Activated T-helper 9 cell treated with anti-CD3 and anti-CD28 coated beads, Interleukin-2, amount 50 U/mL, for 16 hours (primary cell): ENCODE measurements around the gene DRD4.
"Not testable (repeated sequence)": the region's sequence is repeated elsewhere in the genome, so short reads cannot be mapped to it uniquely, and the experiment has no call there.

Experiments used
- DNase-seq: peaks from one replicate; pipeline ENCODE4 v3.0.0-alpha.2; 2020; ENCODE audit warnings: low read depth

Gene DRD4

DNA sequence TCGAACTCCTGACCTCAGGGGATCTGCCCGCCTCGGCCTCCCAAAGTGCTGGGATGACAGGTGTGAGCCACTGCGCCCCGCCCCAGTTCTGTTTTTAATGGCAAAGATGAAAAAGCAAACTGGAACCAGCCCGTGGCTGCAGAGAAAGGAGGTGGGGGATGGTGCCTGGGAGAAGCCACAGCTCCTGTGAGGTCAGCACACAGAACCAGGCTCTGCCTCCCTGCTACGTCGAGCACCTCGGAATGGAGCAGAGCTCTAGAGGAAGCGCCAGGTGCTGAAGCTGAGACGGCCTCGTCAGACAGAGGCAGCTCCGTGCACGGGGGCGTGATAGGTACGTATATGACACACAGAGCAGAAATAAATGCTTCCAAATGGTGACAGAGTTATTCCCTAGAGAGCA is 8.5 kb downstream of the DRD4 start:
- DNase-seq = no peak

- no peak for DNase-seq
These were observed 9.1 kb downstream of the DRD4 start for GRCh38 chr11:646214-646613.

GRCh38 chr11:647672-648158 is 10.6 kb downstream of the DRD4 start:
- not testable (repeated sequence) for DNase-seq

- DNase-seq = no peak
These were observed 13.4 kb downstream of the DRD4 start for GRCh38 chr11:650482-650881.

DNA sequence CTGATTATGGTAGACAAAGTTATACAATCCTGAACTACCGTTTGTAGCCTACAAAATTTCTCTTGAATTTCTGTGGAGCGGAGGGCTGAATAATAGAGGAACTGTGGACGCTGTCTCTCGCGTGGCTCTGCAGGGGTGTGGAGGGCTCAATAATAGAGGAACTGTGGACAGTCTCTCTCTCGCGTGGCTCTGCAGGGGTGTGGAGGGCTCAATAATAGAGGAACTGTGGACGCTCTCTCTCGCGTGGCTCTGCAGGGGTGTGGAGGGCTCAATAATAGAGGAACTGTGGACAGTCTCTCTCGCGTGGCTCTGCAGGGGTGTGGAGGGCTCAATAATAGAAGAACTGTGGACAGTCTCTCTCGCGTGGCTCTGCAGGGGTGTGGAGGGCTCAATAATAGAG is 16.1 kb downstream of the DRD4 start:
- not testable (repeated sequence) for DNase-seq

DNA sequence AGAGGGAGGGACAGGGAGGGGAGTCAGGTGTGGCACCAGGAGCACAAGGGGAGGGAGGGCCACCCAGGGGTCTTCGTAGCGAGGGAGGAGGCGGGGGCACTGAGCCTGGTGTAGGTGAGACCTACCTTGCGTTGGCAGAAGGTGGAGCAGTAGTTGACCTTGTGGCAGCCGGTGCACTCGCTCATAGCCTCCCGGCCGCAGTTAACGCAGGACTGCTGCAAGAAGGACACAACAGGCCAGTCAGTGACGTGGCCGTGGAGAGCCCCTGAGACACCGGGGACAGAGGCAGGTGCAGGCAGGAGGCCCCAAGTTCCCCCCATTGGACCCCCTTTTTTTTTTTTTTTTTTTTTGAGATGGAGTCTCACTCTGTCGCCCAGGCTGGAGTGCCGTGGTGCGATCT is 16.8 kb downstream of the DRD4 start:
- DNase-seq = no peak

GRCh38 chr11:654444-654843 is 17.4 kb downstream of the DRD4 start:
- DNase-seq = not testable (repeated sequence)

GRCh38 chr11:655036-655726 is 18.1 kb downstream of the DRD4 start:
- no peak for DNase-seq

DNA sequence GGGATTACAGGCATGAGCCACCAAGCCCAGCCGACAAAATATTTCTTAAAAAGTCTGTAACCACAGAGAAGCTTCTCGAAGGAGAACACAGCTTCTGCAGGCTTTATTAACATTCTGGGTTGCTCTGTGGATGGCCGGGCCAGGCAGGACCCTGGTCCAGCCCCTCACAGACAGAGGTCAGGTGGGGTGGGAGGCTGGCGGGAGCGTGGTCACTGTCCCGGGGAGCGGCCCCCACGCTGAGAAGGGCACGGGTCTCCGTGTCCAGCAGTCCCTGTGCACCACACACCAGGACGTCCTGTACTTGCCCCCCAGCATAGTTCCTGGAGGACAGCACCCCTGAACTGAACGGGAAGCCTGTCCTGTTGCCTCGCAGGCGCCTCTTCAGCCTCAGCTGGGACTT is 19.4 kb downstream of the DRD4 start:
- no peak for DNase-seq

GRCh38 chr11:656866-657265 is 19.8 kb downstream of the DRD4 start:
- no peak for DNase-seq

- DNase-seq = no peak
These were observed 20.6 kb downstream of the DRD4 start for GRCh38 chr11:657691-658126.

GRCh38 chr11:659532-660085 is 22.5 kb downstream of the DRD4 start:
- no peak for DNase-seq

DNA sequence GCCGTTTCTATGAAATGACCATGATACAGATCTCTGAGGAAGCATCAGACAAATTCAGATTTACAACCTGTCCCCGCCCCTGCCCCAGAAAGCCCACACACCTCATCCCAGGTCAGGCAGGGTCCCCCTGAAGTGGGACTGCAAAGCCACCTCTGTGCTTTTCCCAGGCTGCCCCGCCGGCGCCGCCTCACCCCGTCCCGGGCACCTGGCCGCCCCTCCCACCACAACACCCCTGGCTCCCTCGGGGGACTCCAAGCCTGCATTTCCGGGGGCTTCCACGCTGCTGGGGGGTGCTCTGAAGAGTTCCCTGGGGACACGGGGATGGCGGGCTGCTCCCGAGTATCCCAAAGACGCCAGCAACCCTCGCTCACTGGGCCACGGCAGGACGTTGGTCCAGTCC is 23.2 kb downstream of the DRD4 start:
- DNase-seq = no peak

DNA sequence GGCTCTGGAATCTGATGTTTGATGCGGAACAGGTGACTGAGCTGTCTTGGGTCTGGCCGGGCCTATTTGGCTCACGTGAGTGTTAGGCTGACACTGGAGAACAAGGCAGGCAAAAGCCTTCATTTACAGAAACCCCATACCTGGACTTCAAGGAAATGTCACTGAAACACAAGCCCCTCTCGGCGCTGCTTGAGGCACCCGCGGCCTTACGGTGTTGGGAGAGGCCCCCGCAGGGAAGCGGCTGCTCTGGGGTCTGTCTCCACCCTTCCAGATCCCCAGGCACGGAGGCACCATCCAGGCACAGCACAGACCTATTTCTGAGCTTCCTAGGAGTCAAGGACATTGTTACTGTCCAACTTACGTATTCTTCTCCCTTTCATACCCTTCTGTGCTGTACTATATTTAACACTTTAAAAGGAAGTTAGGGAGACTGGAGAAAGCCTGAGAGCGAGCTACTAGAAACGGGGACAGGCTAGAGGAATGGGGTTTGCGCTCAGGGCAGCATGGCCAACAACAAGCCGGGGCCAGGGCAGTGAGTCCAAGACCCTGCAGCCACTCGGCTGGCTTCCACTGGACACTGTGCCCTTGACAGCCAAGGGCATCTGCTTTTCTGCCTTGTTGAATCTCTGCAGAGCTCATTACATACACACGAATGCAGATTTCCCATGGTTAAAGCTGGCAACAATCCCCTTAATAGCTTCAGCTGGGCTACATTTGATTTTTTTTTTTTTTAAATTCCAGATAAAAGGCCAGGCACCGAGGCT is 23.8 kb downstream of the DRD4 start:
- DNase-seq = no peak

- DNase-seq = no peak
These were observed 25.7 kb downstream of the DRD4 start for GRCh38 chr11:662689-663274.

DNA sequence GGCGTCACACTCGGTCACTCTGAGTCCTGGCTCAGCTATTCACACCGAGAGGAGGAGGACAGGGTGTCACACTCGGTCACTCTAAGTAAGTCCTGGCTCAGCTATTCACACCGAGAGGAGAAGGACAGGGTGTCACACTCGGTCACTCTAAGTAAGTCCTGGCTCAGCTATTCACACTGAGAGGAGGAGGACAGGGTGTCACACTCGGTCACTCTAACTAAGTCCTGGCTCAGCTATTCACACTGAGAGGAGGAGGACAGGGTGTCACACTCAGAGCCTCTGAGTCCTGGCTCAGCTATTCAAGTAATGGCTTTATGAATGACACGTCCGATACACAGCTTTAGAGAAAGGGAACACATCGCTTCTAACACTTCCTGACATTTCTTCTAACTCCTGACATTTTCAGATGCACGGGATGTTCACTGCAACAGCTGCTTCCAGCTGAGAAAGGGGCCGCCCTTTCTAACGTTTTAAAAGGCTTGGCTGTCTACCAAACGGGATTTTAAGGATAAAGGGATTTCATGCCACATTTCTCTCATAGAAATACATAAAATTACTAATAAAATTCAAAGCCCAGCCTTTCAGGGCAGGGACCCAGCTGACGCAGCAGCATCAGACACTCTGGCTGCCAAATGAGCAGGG is 28.1 kb downstream of the DRD4 start:
- DNase-seq = no peak

DNA sequence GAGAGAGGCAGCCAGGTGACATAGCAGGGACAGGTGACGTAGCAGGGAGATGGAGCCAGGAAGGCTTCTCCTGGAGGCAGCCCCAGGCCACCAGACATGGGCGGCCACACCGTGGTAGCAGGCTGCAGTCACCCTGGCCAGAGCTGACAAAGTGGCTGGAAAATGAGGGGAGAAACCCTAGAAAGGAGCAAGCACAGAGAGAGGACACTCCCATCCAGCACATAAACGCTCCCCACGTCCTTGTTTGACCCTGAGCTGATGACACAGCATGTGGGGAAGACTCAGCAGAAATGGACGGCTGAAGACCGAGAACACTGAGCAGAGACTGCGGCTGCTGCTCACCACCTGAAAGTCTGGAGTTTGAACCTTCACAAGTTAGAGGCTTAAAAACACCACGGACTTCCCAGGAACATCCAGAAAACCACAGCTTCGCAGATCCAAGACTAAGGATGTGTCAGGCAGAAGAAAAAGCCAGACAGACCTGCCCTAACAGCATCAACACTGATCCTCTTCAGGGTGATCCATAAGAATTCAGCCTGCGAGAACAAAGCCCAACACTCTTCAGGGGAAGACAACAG is 28.7 kb downstream of the DRD4 start:
- DNase-seq = no peak

GRCh38 chr11:673866-674265 is 36.8 kb downstream of the DRD4 start:
- no peak for DNase-seq

GRCh38 chr11:674406-674805 is 37.3 kb downstream of the DRD4 start:
- no peak for DNase-seq

DNA sequence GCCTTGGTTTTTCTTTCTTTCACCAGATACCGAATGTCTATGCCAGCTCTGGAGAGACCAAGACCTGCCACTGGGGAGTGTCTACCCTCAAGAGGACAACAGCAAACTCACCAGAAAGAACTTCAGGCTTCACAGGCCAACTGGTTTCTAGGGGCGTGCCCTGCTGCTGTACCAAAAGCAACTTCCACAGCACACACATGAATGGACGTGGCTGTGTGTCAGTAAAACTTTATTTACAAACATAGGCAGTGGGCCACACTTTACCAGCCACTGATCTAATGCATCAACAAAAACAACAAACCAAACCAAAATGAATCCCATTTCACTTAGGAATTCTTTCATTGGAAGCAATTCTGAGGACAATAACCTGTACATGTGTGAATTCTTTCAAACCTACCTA is 41.2 kb downstream of the DRD4 start:
- no peak for DNase-seq

GRCh38 chr11:679271-680207 is 42.5 kb downstream of the DRD4 start:
- DNase-seq = no peak
